H1 (cell line): Measurements from ENCODE around the gene IQSEC3. TPM values are rescaled to one million over a fixed set of nuclear protein-coding genes. Genes with fewer than 3 reads are reported as not detected.

Source experiments
- CTCF ChIA-PET: fragments of 300-600 bp; sonication (Branson Sonifier 250); formaldehyde crosslinking; loops from one replicate; lab custom pipeline; 2021; ENCODE audit not compliant: partially characterized antibody; lab: Charles Lee
- POLR2A ChIA-PET: fragments of 300-600 bp; sonication (Branson Sonifier 250); formaldehyde crosslinking; loops from one replicate; lab custom pipeline; 2021; ENCODE audit warnings: inconsistent platforms; ENCODE audit not compliant: partially characterized antibody; lab: Charles Lee
- DNase-seq, 2 experiments: peaks; one replicate each; pipeline versions ENCODE4 v3.0.0 to v3.0.0-alpha.2; 2010 to 2022; ENCODE audit warnings: low spot score in 2 of 2, low read depth in 1 of 2, mixed read lengths in 1 of 2
- FAIRE-seq: peaks from 2 replicates; lab custom pipeline; 2011; peaks lifted over from hg19 to GRCh38; lab: Jason Lieb, UNC
- H2AFZ ChIP-seq: 2 replicates; pipeline ENCODE4 v1.8.1; 2012; ENCODE audit warnings: low read length, inconsistent platforms
- H2AK5ac ChIP-seq: 2 replicates; pipeline ENCODE4 v1.6.1; 2013; ENCODE audit warnings: low read depth, low read length
- H2BK120ac ChIP-seq: replicated peaks from 2 replicates; pipeline ENCODE3; 2013; ENCODE audit warnings: low read depth, low read length, inconsistent platforms
- H2BK12ac ChIP-seq: 2 replicates; pipeline ENCODE4 v1.6.1; 2013; ENCODE audit warnings: low read depth, low read length
- H2BK15ac ChIP-seq: 2 replicates; pipeline ENCODE4 v1.6.1; 2013; ENCODE audit warnings: low read length
- H2BK20ac ChIP-seq: 2 replicates; pipeline ENCODE4 v1.6.1; 2013; ENCODE audit warnings: low read length
- H2BK5ac ChIP-seq: 2 replicates; pipeline ENCODE4 v1.6.1; 2013; ENCODE audit warnings: low read depth, low read length
- H3K14ac ChIP-seq: 2 replicates; pipeline ENCODE4 v1.6.1; 2013; ENCODE audit warnings: inconsistent platforms; ENCODE audit not compliant: insufficient read length
- H3K18ac ChIP-seq: 2 replicates; pipeline ENCODE4 v1.6.1; 2013; ENCODE audit warnings: low read length; ENCODE audit errors: extremely low read depth
- H3K23ac ChIP-seq: 2 replicates; pipeline ENCODE4 v1.6.1; 2013; ENCODE audit warnings: inconsistent platforms; ENCODE audit not compliant: insufficient read length
- H3K23me2 ChIP-seq: 2 replicates; pipeline ENCODE4 v1.6.1; 2013; ENCODE audit warnings: low read depth, low read length
- H3K27ac ChIP-seq: 2 replicates; pipeline ENCODE4 v1.6.1; 2011; ENCODE audit warnings: low read depth, low read length, inconsistent platforms
- H3K27me3 ChIP-seq, 4 experiments: replicated peaks in 1 of 4; 1 replicate in 1 of 4; 2 replicates in 3 of 4; pipeline versions ENCODE4 v1.6.1 to v1.8.1; 2011 to 2013; ENCODE audit warnings: low read length in 3 of 4, mild to moderate bottlenecking in 3 of 4, inconsistent platforms in 2 of 4, mixed read lengths in 2 of 4, moderate library complexity in 1 of 4; ENCODE audit not compliant: control insufficient read depth in 3 of 4, insufficient read depth in 3 of 4; ENCODE audit errors: extremely low read depth in 1 of 4
- H3K36me3 ChIP-seq, 4 experiments: 2 replicates each; pipeline versions ENCODE4 v1.6.1 to v1.8.1; 2011 to 2013; ENCODE audit warnings: mild to moderate bottlenecking in 4 of 4, low read length in 3 of 4, moderate library complexity in 2 of 4, control low read depth in 1 of 4, inconsistent platforms in 1 of 4; ENCODE audit not compliant: insufficient read depth in 4 of 4, control insufficient read depth in 2 of 4
- H3K4ac ChIP-seq: replicated peaks from 2 replicates; pipeline ENCODE3; 2013; ENCODE audit warnings: low read length, low read depth, mixed read lengths, inconsistent platforms; ENCODE audit not compliant: insufficient read length
- H3K4me1 ChIP-seq, 4 experiments: replicated peaks in 1 of 4; 1 replicate in 1 of 4; 2 replicates in 3 of 4; pipeline versions ENCODE4 v1.6.1 to v1.8.1; 2011 to 2013; ENCODE audit warnings: low read length in 3 of 4, inconsistent platforms in 2 of 4, mixed read lengths in 1 of 4; ENCODE audit not compliant: insufficient read depth in 4 of 4, control insufficient read depth in 3 of 4
- H3K4me2 ChIP-seq, 2 experiments: 2 replicates each; pipeline versions ENCODE4 v1.6.1 to v1.8.1; 2011 to 2013; ENCODE audit warnings: low read depth in 2 of 2, low read length in 2 of 2, control low read depth in 1 of 2, inconsistent platforms in 1 of 2, mild to moderate bottlenecking in 1 of 2; ENCODE audit not compliant: insufficient read depth in 1 of 2
- H3K4me3 ChIP-seq, 4 experiments: fragments of 200-600, 300-600 bp in 1 of 4; sonication (generic), shearing (Covaris generic), sonication (Bioruptor Twin) in 1 of 4; 2 replicates each; pipeline versions ENCODE4 v1.5.1 to v1.8.1; 2011 to 2016; ENCODE audit warnings: low read length in 4 of 4, low read depth in 3 of 4, control low read depth in 2 of 4, inconsistent platforms in 2 of 4, mild to moderate bottlenecking in 2 of 4, mixed read lengths in 1 of 4, moderate library complexity in 1 of 4; ENCODE audit not compliant: insufficient read depth in 2 of 4; ENCODE audit errors: extremely low read depth in 1 of 4
- H3K56ac ChIP-seq: replicated peaks from 2 replicates; pipeline ENCODE3; 2013; ENCODE audit warnings: low read depth, mild to moderate bottlenecking, mixed read lengths, low read length, inconsistent platforms; ENCODE audit not compliant: insufficient read length
- H3K79me1 ChIP-seq: 2 replicates; pipeline ENCODE4 v1.6.1; 2013; ENCODE audit warnings: low read depth, low read length, control low read depth
- H3K79me2 ChIP-seq, 2 experiments: 2 replicates each; pipeline versions ENCODE4 v1.6.1 to v1.8.1; 2012 to 2013; ENCODE audit warnings: low read length in 2 of 2, mild to moderate bottlenecking in 2 of 2, inconsistent platforms in 1 of 2; ENCODE audit not compliant: insufficient read depth in 2 of 2, control insufficient read depth in 1 of 2
- H3K9ac ChIP-seq, 4 experiments: replicated peaks in 1 of 4; 1 replicate in 1 of 4; 2 replicates in 3 of 4; pipeline versions ENCODE4 v1.6.1 to v1.8.1; 2011 to 2013; ENCODE audit warnings: low read depth in 3 of 4, low read length in 3 of 4, control low read depth in 2 of 4, mild to moderate bottlenecking in 2 of 4, moderate library complexity in 2 of 4, inconsistent platforms in 1 of 4; ENCODE audit errors: extremely low read depth in 1 of 4
- H3K9me3 ChIP-seq, 2 experiments: 2 replicates each; pipeline versions ENCODE4 v1.6.1 to v1.8.1; 2012 to 2013; ENCODE audit warnings: mild to moderate bottlenecking in 2 of 2, moderate library complexity in 2 of 2, control low read depth in 1 of 2, inconsistent platforms in 1 of 2, low read depth in 1 of 2, low read length in 1 of 2, mixed read lengths in 1 of 2; ENCODE audit not compliant: insufficient read depth in 2 of 2
- H4K20me1 ChIP-seq, 2 experiments: replicated peaks in 1 of 2; 2 replicates each; pipeline versions ENCODE3 to v1.8.1; 2011 to 2013; ENCODE audit warnings: inconsistent platforms in 2 of 2, low read length in 2 of 2, mild to moderate bottlenecking in 1 of 2; ENCODE audit not compliant: insufficient read depth in 2 of 2, control insufficient read depth in 1 of 2
- H4K5ac ChIP-seq: 2 replicates; pipeline ENCODE4 v1.6.1; 2013; ENCODE audit warnings: low read length, low read depth, mixed read lengths, inconsistent platforms; ENCODE audit not compliant: insufficient read length
- H4K8ac ChIP-seq: 2 replicates; pipeline ENCODE4 v1.8.0; 2013; ENCODE audit warnings: mild to moderate bottlenecking, moderate library complexity, low read length, inconsistent platforms; ENCODE audit not compliant: insufficient read depth; ENCODE audit errors: extremely low read depth
- H4K91ac ChIP-seq: replicated peaks from 2 replicates; pipeline ENCODE3; 2013; ENCODE audit warnings: low read length, mixed read lengths, inconsistent platforms; ENCODE audit not compliant: insufficient read length
- ASH2L ChIP-seq: fragments of 200-600, 300-600 bp; sonication (generic); IDR thresholded peaks from one replicate; pipeline ENCODE4 v1.7.1; 2017; ENCODE audit warnings: low read length
- JUND ChIP-seq: IDR thresholded peaks from 2 replicates; pipeline ENCODE4 v1.6.1; 2011; ENCODE audit warnings: mild to moderate bottlenecking, improper control_type of control experiment, low read length
- MAFK ChIP-seq: IDR thresholded peaks from 2 replicates; pipeline ENCODE4 v1.6.1; 2012; ENCODE audit warnings: low read depth, mild to moderate bottlenecking, improper control_type of control experiment, low read length
- RBBP5 ChIP-seq: IDR thresholded peaks from 2 replicates; pipeline ENCODE4 v1.7.1; 2012; ENCODE audit warnings: low read depth, mild to moderate bottlenecking, inconsistent platforms, low read length, moderate library complexity, borderline replicate concordance
- RFX5 ChIP-seq: IDR thresholded peaks from 2 replicates; pipeline ENCODE4 v1.6.1; 2011; ENCODE audit warnings: low read depth, low read length, improper control_type of control experiment, borderline replicate concordance
- SP4 ChIP-seq: IDR thresholded peaks from 2 replicates; pipeline ENCODE4 v1.6.1; 2012; ENCODE audit warnings: low read length, inconsistent platforms
- WGBS, 2 experiments: shearing (Covaris generic) in 1 of 2; methylation state at CpG; one replicate each; pipeline versions ENCODE4 v1.1.6 to v1.1.7; 2013 to 2015; ENCODE audit warnings: low lambda C conversion rate in 2 of 2, mixed read lengths in 2 of 2, inconsistent platforms in 1 of 2, low coverage in 1 of 2, missing lambda C conversion rate in 1 of 2; ENCODE audit not compliant: insufficient replicate concordance in 2 of 2, insufficient coverage in 1 of 2, insufficient read length in 1 of 2; ENCODE audit errors: extremely low coverage in 1 of 2, missing lambda C conversion rate in 1 of 2; 5-methylcytosine and 5-hydroxymethylcytosine counted together
- polyA plus RNA-seq, 7 experiments: library from polyadenylated mRNA; depleted of rRNA in 3 of 7; stranded (reverse) in 5 of 7; unstranded in 2 of 7; fragments of >200 nt in 5 of 7; fragments of 200-250 nt in 2 of 7; gene quantifications; 1 replicate in 5 of 7; 2 replicates in 1 of 7; 4 replicates in 1 of 7; pipeline versions ENCODE4 v1.2.1 to v1.2.3, GENCODE V29; 2011 to 2013; ENCODE audit warnings: missing spikeins in 2 of 7, mixed read lengths in 2 of 7
- total RNA-seq: library from RNA; stranded (reverse); fragmentation: NEBNext Ultra II Directional; extraction: Animal tissue kit (Norgen Biotek cat#: 25700); gene quantifications from 2 replicates; pipeline ENCODE4 v1.2.1, GENCODE V29; 2021
- TF ChIP-seq, protein P1 (sequence below): IDR thresholded peaks from 2 replicates; pipeline ENCODE4 v1.6.1; 2011; ENCODE audit warnings: low read length, improper control_type of control experiment

The IQSEC3 gene
- total and polyA plus RNA-seq, 2 of the 8 experiments (the other 6 are each of a cell fraction or from before 2014, with no cell fraction given): 1.2 to 3.1 TPM

DNA sequence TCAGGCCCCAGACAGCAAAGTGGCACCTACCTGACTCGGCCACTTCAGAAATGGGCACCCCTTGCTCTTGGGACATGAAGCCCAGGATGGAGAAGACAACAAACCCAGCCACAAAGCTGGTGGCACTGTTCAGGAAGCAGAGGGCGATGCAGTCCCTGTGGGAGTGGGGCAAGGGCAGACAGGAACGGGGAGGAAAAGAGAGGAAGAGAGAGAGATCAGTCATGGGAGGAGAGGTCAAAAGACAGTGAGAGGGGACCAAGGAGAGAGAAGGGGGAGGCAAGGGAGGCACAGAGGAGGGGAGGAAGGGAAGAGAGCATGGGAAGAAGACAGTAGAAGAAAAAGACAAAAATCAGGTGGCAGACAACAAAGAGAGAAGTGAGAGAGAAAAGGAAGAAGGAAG lies 130.8 kb downstream of the IQSEC3 start:
- CTCF ChIA-PET: interaction anchor here (7.3 kb wide), 1 partner anchor 9 kb away, joined by 71 read pairs; no protein-coding TSS in a partner anchor
- Histone ChIP-seq H3K27ac (no peak overlapping the region), H2BK15ac (no peak overlapping the region), H3K9ac (no peak overlapping the region), H2BK20ac (no peak overlapping the region), H3K27me3 (peaks cover 0 to 14% (median 10%) of the 10 kb centered on the region in 4 experiments; a peak in 6 of 7 replicates), H3K36me3 (no peaks in the 10 kb centered on the region), H3K4me3 (no peak overlapping the region), H3K4me1 (peaks cover 1 to 6% (median 4%) of the 10 kb centered on the region in 4 experiments; a peak in 3 of 7 replicates), H3K79me1 (no peaks in the 10 kb centered on the region), H3K56ac (no peak overlapping the region), H4K5ac (no peak overlapping the region), H3K18ac (no peak overlapping the region), H3K4ac (no peak overlapping the region), H2BK120ac (no peak overlapping the region), H4K20me1 (peaks cover 0 to 2% of the 10 kb centered on the region in 2 experiments), H2AFZ (no peak overlapping the region), H3K9me3 (no peaks in the 10 kb centered on the region), H3K23me2 (peaks cover 2% of the 10 kb centered on the region; the same call in 1 of the 2 replicates), H2BK5ac (no peak overlapping the region), H2BK12ac (no peak overlapping the region), H3K4me2 (no peak overlapping the region), H4K8ac (no peak overlapping the region), H4K91ac (no peak overlapping the region), H3K79me2 (no peaks in the 10 kb centered on the region), H3K23ac (no peak overlapping the region), H3K14ac (no peak overlapping the region), H2AK5ac (no peak overlapping the region)
- TF ChIP-seq, protein P1, sequence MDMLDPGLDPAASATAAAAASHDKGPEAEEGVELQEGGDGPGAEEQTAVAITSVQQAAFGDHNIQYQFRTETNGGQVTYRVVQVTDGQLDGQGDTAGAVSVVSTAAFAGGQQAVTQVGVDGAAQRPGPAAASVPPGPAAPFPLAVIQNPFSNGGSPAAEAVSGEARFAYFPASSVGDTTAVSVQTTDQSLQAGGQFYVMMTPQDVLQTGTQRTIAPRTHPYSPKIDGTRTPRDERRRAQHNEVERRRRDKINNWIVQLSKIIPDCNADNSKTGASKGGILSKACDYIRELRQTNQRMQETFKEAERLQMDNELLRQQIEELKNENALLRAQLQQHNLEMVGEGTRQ: no peak
- TF ChIP-seq RBBP5 (no peak), RFX5 (no peak), MAFK (no peak), ASH2L (no peak), JUND (no peak), SP4 (no peak)
- POLR2A ChIA-PET: no interaction called here
- WGBS, 2 experiments: 74% methylated on average over 3 of the region's 3 CpGs; no CpG with 5 or more reads in 1 of the 2 experiments
- DNase-seq (no peak), FAIRE-seq (no peak)
